PC-3 (cell line): ENCODE data around the gene CCDC192. TPM values are rescaled to one million over a fixed set of nuclear protein-coding genes. Genes with fewer than 3 reads are reported as not detected.

Source experiments
- ATAC-seq: fragments of 200-7000 bp; cut with Tn5 transposase; 2 replicates; pipeline ENCODE4 v1.9.1; 2020; ENCODE audit warnings: mild to moderate bottlenecking, moderate library complexity
- BruUV-seq: library from RNA; stranded (reverse); fragments of 400-500 nt; replicated peaks from 2 replicates; lab custom pipeline; 2021; lab: Mats Ljungman, UMichigan
- CTCF ChIA-PET: fragments of 300-600 bp; sonication (Branson Sonifier 250); formaldehyde crosslinking; loops from one replicate; lab custom pipeline; 2022; ENCODE audit warnings: antibody characterized with exemption; lab: Charles Lee
- POLR2A ChIA-PET: fragments of 300-600 bp; sonication (Branson Sonifier 250); formaldehyde crosslinking; loops from one replicate; lab custom pipeline; 2022; ENCODE audit warnings: antibody characterized with exemption; ENCODE audit not compliant: unreplicated experiment; lab: Charles Lee
- DNase-seq: peaks from one replicate; pipeline ENCODE4 v3.0.0-alpha.2; 2015
- H2AFZ ChIP-seq: fragments of 300-600 bp; sonication (generic); 2 replicates; pipeline ENCODE4 v1.6.0; 2016; ENCODE audit warnings: antibody characterized with exemption, low read length
- H3F3A ChIP-seq: fragments of 300-600 bp; sonication (generic); one replicate; pipeline ENCODE4 v1.6.0; 2017; ENCODE audit warnings: antibody characterized with exemption, low read length, control low read depth, mild to moderate bottlenecking; ENCODE audit not compliant: unreplicated experiment
- H3K27ac ChIP-seq: fragments of 300-600 bp; sonication (generic); 2 replicates; pipeline ENCODE4 v1.5.1; 2016; ENCODE audit warnings: mild to moderate bottlenecking, low read length
- H3K27me3 ChIP-seq: fragments of 300-600 bp; sonication (generic); 2 replicates; pipeline ENCODE4 v1.6.1; 2016; ENCODE audit warnings: low read length, mixed read lengths
- H3K36me3 ChIP-seq: fragments of 300-600 bp; sonication (generic); 2 replicates; pipeline ENCODE4 v1.6.1; 2016; ENCODE audit warnings: low read depth, mixed run types, low read length, mixed read lengths
- H3K4me1 ChIP-seq: fragments of 300-600 bp; sonication (generic); 2 replicates; pipeline ENCODE4 v1.5.1; 2016; ENCODE audit warnings: low read length; ENCODE audit not compliant: insufficient read depth
- H3K4me2 ChIP-seq: fragments of 300-600 bp; sonication (generic); 2 replicates; pipeline ENCODE4 v1.6.0; 2016; ENCODE audit warnings: low read length
- H3K4me3 ChIP-seq: fragments of 300-600 bp; sonication (generic); 2 replicates; pipeline ENCODE4 v1.5.1; 2016; ENCODE audit warnings: mild to moderate bottlenecking, low read length, mixed read lengths
- H3K79me2 ChIP-seq: fragments of 300-600 bp; sonication (generic); 2 replicates; pipeline ENCODE4 v1.6.1; 2017; ENCODE audit warnings: low read length, mixed read lengths
- H3K9ac ChIP-seq: fragments of 300-600 bp; sonication (generic); 2 replicates; pipeline ENCODE4 v1.6.0; 2016; ENCODE audit warnings: mild to moderate bottlenecking, low read length
- H3K9me2 ChIP-seq: fragments of 300-600 bp; sonication (generic); replicated peaks from 2 replicates; pipeline ENCODE4 v1.6.1; 2016; ENCODE audit warnings: mixed run types, low read length, mixed read lengths
- H3K9me3 ChIP-seq: fragments of 300-600 bp; sonication (generic); 2 replicates; pipeline ENCODE4 v1.6.1; 2016; ENCODE audit warnings: low read length, mixed read lengths
- H4K20me1 ChIP-seq: fragments of 300-600 bp; sonication (generic); 2 replicates; pipeline ENCODE4 v1.6.1; 2016; ENCODE audit warnings: low read length, mixed read lengths
- CTCF ChIP-seq: fragments of 300-600 bp; sonication (generic); conservative IDR thresholded peaks from 2 replicates; pipeline ENCODE4 v1.5.1; 2017; ENCODE audit warnings: antibody characterized with exemption, low read depth, mild to moderate bottlenecking, low read length
- EZH2 ChIP-seq: fragments of 300-600 bp; sonication (generic); IDR thresholded peaks from one replicate; pipeline ENCODE4 v1.6.1; 2017; ENCODE audit warnings: antibody characterized with exemption, mild to moderate bottlenecking, low read length; ENCODE audit not compliant: unreplicated experiment
- EZH2phosphoT487 ChIP-seq: fragments of 300-600 bp; sonication (generic); IDR thresholded peaks from 2 replicates; pipeline ENCODE4 v1.6.1; 2018; ENCODE audit warnings: mild to moderate bottlenecking, antibody characterized with exemption, low read length, borderline replicate concordance
- intact Hi-C: fragments of 100-400 bp; cut with micrococcal nuclease; formaldehyde crosslinking; loops from 2 replicates; pipeline ENCODE4 v1.9.0; 2023
- total RNA-seq: library from RNA; depleted of rRNA; stranded (reverse); fragments of >200 nt; gene quantifications from 2 replicates; pipeline ENCODE4 v1.2.3, GENCODE V29; 2014

CCDC192 gene
- total RNA-seq, 1 experiment from 2014 or later, result not detected

DNA sequence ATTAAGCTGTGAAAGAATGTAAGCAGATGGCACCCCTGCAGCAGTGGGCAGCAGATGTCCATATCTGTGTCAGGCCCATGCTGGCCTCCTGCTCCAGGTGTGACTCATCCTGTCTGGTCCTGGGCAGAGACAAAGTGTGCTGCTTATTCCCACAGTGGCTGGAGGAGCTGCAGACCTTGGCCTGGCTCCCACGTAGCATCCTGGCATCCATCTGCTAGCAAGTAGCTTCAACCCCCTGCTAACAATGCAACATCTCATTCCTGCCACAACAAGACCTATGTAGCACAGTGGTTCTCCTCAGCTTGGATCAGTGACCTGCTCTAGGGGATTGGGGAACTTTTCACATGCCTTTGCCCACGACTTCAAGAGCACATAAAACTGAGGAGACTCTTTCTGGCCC, 254.0 kb downstream of the CCDC192 start:
- Histone ChIP-seq H3K9me2 (no peaks in the 10 kb centered on the region), H3K9me3 (no peaks in the 10 kb centered on the region), H3K27me3 (no peaks in the 10 kb centered on the region), H3K4me1 (peaks cover 39% of the 10 kb centered on the region), H3F3A (no peaks in the 10 kb centered on the region), H3K36me3 (no peaks in the 10 kb centered on the region), H3K79me2 (no peaks in the 10 kb centered on the region), H3K27ac (peak overlapping the region; percentile 90), H2AFZ (no peak overlapping the region), H3K9ac (peak overlapping the region; percentile 68), H4K20me1 (no peaks in the 10 kb centered on the region), H3K4me3 (no peak overlapping the region), H3K4me2 (peak overlapping the region; percentile 54)
- TF ChIP-seq EZH2 (no peak), EZH2phosphoT487 (no peak), CTCF (no peak)
- peak; percentile 64 for ATAC-seq
- ChIA-PET POLR2A (interaction anchor here (0.5 kb wide), 1 partner anchor 232 kb away, joined by 4 read pairs; no protein-coding TSS in a partner anchor), CTCF (interaction anchor here (0.8 to 1.2 kb wide), 4 partner anchors 10 to 124 kb away, joined by 3 to 5 read pairs (median 4); no protein-coding TSS in a partner anchor)
- no TSS peak for BruUV-seq
- DNase-seq, result peak; percentile 62
- intact Hi-C loops, result loop anchor here (1.0 to 5.0 kb wide), 4 partner anchors 65 to 242 kb away; no protein-coding TSS in a partner anchor

GRCh38 chr5:127957701-127958239, 254.6 kb downstream of the CCDC192 start:
- TF ChIP-seq EZH2, result no peak
- no peak for TF ChIP-seq EZH2phosphoT487
- TF ChIP-seq CTCF, result no peak
- H4K20me1 ChIP-seq, result no peaks in the 10 kb centered on the region
- ATAC-seq (peak; percentile 35), DNase-seq (peak; percentile 55)
- intact Hi-C loops, result loop anchor here (1.0 to 5.0 kb wide), 15 partner anchors 10 to 242 kb away; partner anchors contain the start of gene SLC12A2
- peaks cover 39% of the 10 kb centered on the region for H3K4me1 ChIP-seq
- ChIA-PET POLR2A (interaction anchor here (1.5 kb wide), 1 partner anchor 23 kb away, joined by 4 read pairs; no protein-coding TSS in a partner anchor), CTCF (interaction anchor here (0.9 to 1.2 kb wide), 3 partner anchors 16 to 124 kb away, joined by 3 to 4 read pairs (median 4); no protein-coding TSS in a partner anchor)
- peak overlapping the region; percentile 54 for H3K4me2 ChIP-seq
- no peaks in the 10 kb centered on the region for H3K9me3 ChIP-seq
- H3F3A ChIP-seq, result no peaks in the 10 kb centered on the region
- H2AFZ ChIP-seq, result peak overlapping the region; percentile 24; the same call in 1 of the 2 replicates
- H3K9ac ChIP-seq, result peak overlapping the region; percentile 68
- H3K27ac ChIP-seq, result peak overlapping the region; percentile 90
- H3K9me2 ChIP-seq, result no peaks in the 10 kb centered on the region
- H3K79me2 ChIP-seq, result no peaks in the 10 kb centered on the region
- no peak overlapping the region for H3K4me3 ChIP-seq
- H3K36me3 ChIP-seq, result no peaks in the 10 kb centered on the region
- no peaks in the 10 kb centered on the region for H3K27me3 ChIP-seq
- BruUV-seq, result no TSS peak
